T-cell (primary cell): ENCODE measurements around the gene PRR7. TPM values are rescaled to one million over a fixed set of nuclear protein-coding genes. Genes with fewer than 3 reads are reported as not detected.

Source experiments
- ATAC-seq, 4 experiments: fragments of 200-7000 bp in 3 of 4; fragments of 150-1000 bp in 1 of 4; cut with Tn5 transposase; replicated peaks in 1 of 4; 1 replicate in 3 of 4; 2 replicates in 1 of 4; pipeline ENCODE4 v1.10.0; 2021; ENCODE audit warnings: moderate library complexity in 3 of 4, mild to moderate bottlenecking in 2 of 4, moderate number of reproducible peaks in 1 of 4
- CTCF ChIA-PET, 2 donors: fragments of 300-600 bp; sonication (Branson Sonifier 250); formaldehyde crosslinking; loops; one replicate each; lab custom pipeline; 2022; ENCODE audit warnings: antibody characterized with exemption in 2 of 2; lab: Charles Lee
- POLR2A ChIA-PET, 2 donors: fragments of 300-600 bp; sonication (Branson Sonifier 250); formaldehyde crosslinking; loops; one replicate each; lab custom pipeline; 2022; ENCODE audit warnings: antibody characterized with exemption in 2 of 2; lab: Charles Lee
- DNase-seq, 35 experiments: peaks; one replicate each; pipeline versions ENCODE4 v3.0.0 to v3.0.0-alpha.2; 2013 to 2023
- H3K27ac ChIP-seq: one replicate; pipeline ENCODE4 v1.5.1; 2013; ENCODE audit warnings: low read length
- H3K27me3 ChIP-seq, 2 experiments: replicated peaks in 1 of 2; 1 replicate in 1 of 2; 2 replicates in 1 of 2; pipeline versions ENCODE4 v1.6.1 to v1.7.0; 2013; ENCODE audit warnings: low read length in 1 of 2, mixed read lengths in 1 of 2; ENCODE audit not compliant: control insufficient read depth in 2 of 2, insufficient read depth in 2 of 2; ENCODE audit errors: extremely low read depth in 1 of 2
- H3K36me3 ChIP-seq, 2 donors: 1 replicate in 1 of 2; 2 replicates in 1 of 2; pipeline versions ENCODE4 v1.6.1 to v1.7.0; 2013; ENCODE audit warnings: low read length in 1 of 2; ENCODE audit not compliant: control insufficient read depth in 2 of 2, insufficient read depth in 1 of 2; ENCODE audit errors: extremely low read depth in 1 of 2
- H3K4me1 ChIP-seq, 2 experiments: 1 replicate in 1 of 2; 2 replicates in 1 of 2; pipeline versions ENCODE4 v1.6.1 to v1.7.0; 2013; ENCODE audit warnings: low read length in 2 of 2, mixed read lengths in 1 of 2; ENCODE audit not compliant: insufficient read depth in 2 of 2, control insufficient read depth in 1 of 2; ENCODE audit errors: extremely low read depth in 1 of 2
- H3K4me3 ChIP-seq, 2 donors: 1 replicate in 1 of 2; 2 replicates in 1 of 2; pipeline versions ENCODE4 v1.5.1 to v1.7.0; 2013; ENCODE audit warnings: mild to moderate bottlenecking in 2 of 2, low read length in 1 of 2, moderate library complexity in 1 of 2; ENCODE audit not compliant: control insufficient read depth in 1 of 2; ENCODE audit errors: extremely low read depth in 1 of 2
- H3K9me3 ChIP-seq: 2 replicates; pipeline ENCODE4 v1.7.0; 2013
- H3K27ac Mint-ChIP-seq, 2 donors: one replicate each; pipeline ENCODE4 v1.8.0; 2020 to 2021; ENCODE audit warnings: mild to moderate bottlenecking in 2 of 2, mixed read lengths in 2 of 2
- H3K27me3 Mint-ChIP-seq, 2 donors: one replicate each; pipeline ENCODE4 v1.8.0; 2021 to 2022; ENCODE audit warnings: mixed read lengths in 2 of 2
- H3K36me3 Mint-ChIP-seq: one replicate; pipeline ENCODE4 v1.8.0; 2021; ENCODE audit warnings: mixed read lengths
- H3K4me1 Mint-ChIP-seq, 3 donors: one replicate each; pipeline ENCODE4 v1.8.0; 2020 to 2022; ENCODE audit warnings: mixed read lengths in 3 of 3, mild to moderate bottlenecking in 1 of 3
- H3K4me3 Mint-ChIP-seq, 3 donors: one replicate each; pipeline ENCODE4 v1.8.0; 2020 to 2022; ENCODE audit warnings: mild to moderate bottlenecking in 3 of 3, mixed read lengths in 3 of 3, moderate library complexity in 3 of 3
- H3K9me3 Mint-ChIP-seq, 3 donors: one replicate each; pipeline ENCODE4 v1.8.0; 2020 to 2022; ENCODE audit warnings: mixed read lengths in 3 of 3
- WGBS: methylation state at CpG from one replicate; pipeline ENCODE4 v1.1.5; 2013; ENCODE audit warnings: missing lambda C conversion rate; ENCODE audit not compliant: insufficient coverage; 5-methylcytosine and 5-hydroxymethylcytosine counted together
- total RNA-seq, 35 experiments: library from RNA in 6 of 35; stranded (reverse) in 6 of 35; fragments of 120-200 nt in 1 of 35; gene quantifications; one replicate each; pipeline versions ENCODE4 v1.2.1 to v1.2.4 and lab custom pipeline; 2013 to 2026

Gene PRR7
- total RNA-seq, 5 donors from 2014 or later (not counting 1 experiment from before 2014, with no cell fraction given), result 9.5 to 28.2 (median 12.3) TPM

GRCh38 chr5:177447611-177448243, 1.1 kb downstream of the PRR7 start:
- Mint-ChIP-seq H3K27me3 (no peaks in the 10 kb centered on the region), H3K4me3 (peak overlapping the region; percentile 50 to 69 (median 65))

GRCh38 chr5:177448244-177448950, 1.8 kb downstream of the PRR7 start:
- Mint-ChIP-seq H3K27me3 (no peaks in the 10 kb centered on the region), H3K27ac (peak overlapping the region; percentile 36 to 71), H3K36me3 (no peaks in the 10 kb centered on the region), H3K9me3 (no peaks in the 10 kb centered on the region), H3K4me3 (peak overlapping the region; percentile 46 to 69 (median 65)), H3K4me1 (peaks cover 50 to 54% (median 53%) of the 10 kb centered on the region in 3 donors)
- CTCF ChIA-PET, result interaction anchor here (1.4 to 3.1 kb wide), 2 partner anchors 45 to 46 kb away, joined by 4 to 19 read pairs; no protein-coding TSS in a partner anchor
- ATAC-seq, result no peak
- DNase-seq, result no peak
- Histone ChIP-seq H3K36me3 (no peaks in the 10 kb centered on the region), H3K9me3 (no peaks in the 10 kb centered on the region), H3K4me3 (no peak overlapping the region), H3K27me3 (peaks cover 0 to 4% of the 10 kb centered on the region in 2 experiments), H3K4me1 (peaks cover 19 to 69% of the 10 kb centered on the region in 2 experiments), H3K27ac (peak overlapping the region; percentile 12)
- WGBS, result 100% methylated on average over 1 of the region's 6 CpGs
- POLR2A ChIA-PET, result interaction anchor here in 1 of 2 donors (0.6 kb wide), 1 partner anchor 22 kb away, joined by 5 read pairs; the partner anchor contains the start of gene GRK6

More at GRCh38 chr5:177447611-177448243, 1.1 kb downstream of the PRR7 start:
- WGBS, result 46% methylated on average over 8 of the region's 23 CpGs
- no peaks in the 10 kb centered on the region for H3K36me3 Mint-ChIP-seq
- POLR2A ChIA-PET, result interaction anchor here (0.6 to 3.0 kb wide), 2 partner anchors 16 to 1415 kb away, joined by 5 to 27 read pairs; no protein-coding TSS in a partner anchor
- H3K4me3 ChIP-seq, result peak overlapping the region in 1 of 2 donors; percentile 40
- peaks cover 0 to 6% of the 10 kb centered on the region in 2 donors for H3K36me3 ChIP-seq
- peaks cover 49 to 51% (median 49%) of the 10 kb centered on the region in 3 donors for H3K4me1 Mint-ChIP-seq
- no peaks in the 10 kb centered on the region for H3K9me3 ChIP-seq
- peak overlapping the region; percentile 55 to 61 for H3K27ac Mint-ChIP-seq
- CTCF ChIA-PET, result interaction anchor here (1.4 to 5.0 kb wide), 4 partner anchors 21 to 58 kb away, joined by 4 to 20 read pairs (median 12); partner anchors contain the start of gene GRK6 (in 1 of the 2)
- H3K27ac ChIP-seq, result peak overlapping the region; percentile 38
- H3K4me1 ChIP-seq, result peaks cover 19 to 65% of the 10 kb centered on the region in 2 experiments
- H3K27me3 ChIP-seq, result peaks cover 0 to 2% of the 10 kb centered on the region in 2 experiments
- DNase-seq (no peak), ATAC-seq (peak in 1 of 4 experiments; percentile 2)
- no peaks in the 10 kb centered on the region for H3K9me3 Mint-ChIP-seq

- Mint-ChIP-seq H3K27me3 (no peaks in the 10 kb centered on the region), H3K9me3 (no peaks in the 10 kb centered on the region), H3K4me3 (peak overlapping the region in 1 of 3 donors; percentile 65), H3K36me3 (no peaks in the 10 kb centered on the region), H3K27ac (no peak overlapping the region), H3K4me1 (peaks cover 50 to 54% (median 53%) of the 10 kb centered on the region in 3 donors)
- CTCF ChIA-PET, result interaction anchor here in 1 of 2 donors (3.1 kb wide), 1 partner anchor 46 kb away, joined by 19 read pairs; no protein-coding TSS in a partner anchor
- Histone ChIP-seq H3K27me3 (peaks cover 0 to 4% of the 10 kb centered on the region in 2 experiments), H3K27ac (no peak overlapping the region), H3K4me1 (peaks cover 19 to 69% of the 10 kb centered on the region in 2 experiments), H3K4me3 (no peak overlapping the region), H3K9me3 (no peaks in the 10 kb centered on the region), H3K36me3 (no peaks in the 10 kb centered on the region)
- WGBS, result 81% methylated on average over 16 of the region's 18 CpGs
- no peak for DNase-seq
- POLR2A ChIA-PET, result interaction anchor here (0.6 to 1.3 kb wide), 2 partner anchors 28 to 40 kb away, joined by 3 to 8 read pairs; partner anchors contain the start of gene F12 (in 1 of the 2)
- no peak for ATAC-seq
Measured at GRCh38 chr5:177449140-177450061, 2.8 kb downstream of the PRR7 start.

- ATAC-seq (no peak), DNase-seq (no peak)
- CTCF ChIA-PET, result interaction anchor here (0.8 to 6.4 kb wide), 2 partner anchors 46 to 48 kb away, joined by 3 to 90 read pairs; no protein-coding TSS in a partner anchor
- Mint-ChIP-seq H3K4me1 (peaks cover 36 to 40% (median 38%) of the 10 kb centered on the region in 3 donors), H3K27ac (peak overlapping the region in 1 of 2 donors; percentile 59), H3K36me3 (no peaks in the 10 kb centered on the region), H3K27me3 (no peaks in the 10 kb centered on the region), H3K4me3 (no peak overlapping the region), H3K9me3 (no peaks in the 10 kb centered on the region)
- Histone ChIP-seq H3K4me1 (peaks cover 9 to 59% of the 10 kb centered on the region in 2 experiments), H3K27ac (no peak overlapping the region), H3K9me3 (no peaks in the 10 kb centered on the region), H3K27me3 (peaks cover 0 to 4% of the 10 kb centered on the region in 2 experiments), H3K4me3 (no peak overlapping the region), H3K36me3 (no peaks in the 10 kb centered on the region)
- WGBS, result 94% methylated on average over 8 of the region's 10 CpGs
- POLR2A ChIA-PET, result interaction anchor here in 1 of 2 donors (1.3 kb wide), 1 partner anchor 27 kb away, joined by 3 read pairs; no protein-coding TSS in a partner anchor
Measured at GRCh38 chr5:177450667-177451424, 4.2 kb downstream of the PRR7 start.
